Measurements from ENCODE around the gene MEGF6. TPM values are rescaled to one million over a fixed set of nuclear protein-coding genes. Genes with fewer than 3 reads are reported as not detected.

Gene MEGF6
- total RNA-seq, 1 experiment from 2014 or later = 32.4 TPM

DNA sequence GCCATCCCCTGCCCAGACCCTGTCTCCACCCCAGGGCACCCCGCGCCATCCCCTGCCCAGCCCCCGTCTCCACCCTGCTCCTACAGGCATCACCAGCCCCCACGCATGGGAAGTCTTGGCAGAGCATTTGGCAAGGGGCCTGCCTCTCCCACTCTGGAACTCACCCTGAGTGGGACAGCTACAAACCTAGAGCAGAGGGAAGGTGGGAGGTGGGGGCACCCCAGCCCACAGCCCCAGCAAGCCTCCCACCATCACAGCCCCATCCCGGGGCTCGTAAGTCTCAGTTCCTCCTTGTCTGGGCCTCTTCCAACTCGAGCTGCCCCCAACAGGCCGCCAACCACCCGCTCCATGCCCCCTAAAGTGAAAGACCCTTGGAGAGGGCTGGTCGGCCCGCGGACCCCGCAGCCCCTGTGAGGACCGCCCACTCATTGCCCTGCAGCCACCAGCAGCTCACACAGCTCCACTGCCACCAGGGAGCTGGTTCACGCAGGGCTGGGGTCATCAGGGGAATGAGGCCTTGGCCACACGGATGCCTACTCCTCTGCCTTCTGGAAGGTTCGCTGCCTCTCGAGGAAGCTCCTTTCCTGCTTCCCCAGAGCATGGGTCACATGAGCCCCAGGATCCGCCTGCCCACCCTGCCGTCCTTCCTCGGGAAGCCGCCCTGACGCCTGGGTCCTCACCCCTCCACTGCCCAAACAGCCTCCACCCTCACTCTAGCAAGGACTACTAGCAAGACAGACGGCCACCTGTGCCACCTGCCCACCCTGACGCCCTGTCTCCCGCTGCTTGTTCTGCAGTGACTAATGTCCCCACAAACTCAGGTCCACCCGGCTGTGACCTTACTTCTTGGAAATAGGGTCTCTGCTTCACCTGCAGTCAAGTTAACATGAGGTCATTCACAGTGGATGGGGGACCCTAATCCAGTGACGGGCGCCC, 14.4 kb downstream of the MEGF6 start:
- no peaks in the 10 kb centered on the region for H3K4me1 Mint-ChIP-seq (ENCODE audit: low read depth, unreplicated experiment)
- no peak for DNase-seq
- no peaks in the 10 kb centered on the region for H3K9me3 Mint-ChIP-seq (ENCODE audit: low read depth, unreplicated experiment)
- CTCF ChIA-PET = no interaction called here
- no peaks in the 10 kb centered on the region for H3K27me3 Mint-ChIP-seq (ENCODE audit: unreplicated experiment)
- H3K36me3 Mint-ChIP-seq (ENCODE audit: insufficient read depth, unreplicated experiment) = peaks cover 19% of the 10 kb centered on the region
- BruUV-seq (replicated peaks) = no TSS peak
- TF ChIP-seq, protein P1, sequence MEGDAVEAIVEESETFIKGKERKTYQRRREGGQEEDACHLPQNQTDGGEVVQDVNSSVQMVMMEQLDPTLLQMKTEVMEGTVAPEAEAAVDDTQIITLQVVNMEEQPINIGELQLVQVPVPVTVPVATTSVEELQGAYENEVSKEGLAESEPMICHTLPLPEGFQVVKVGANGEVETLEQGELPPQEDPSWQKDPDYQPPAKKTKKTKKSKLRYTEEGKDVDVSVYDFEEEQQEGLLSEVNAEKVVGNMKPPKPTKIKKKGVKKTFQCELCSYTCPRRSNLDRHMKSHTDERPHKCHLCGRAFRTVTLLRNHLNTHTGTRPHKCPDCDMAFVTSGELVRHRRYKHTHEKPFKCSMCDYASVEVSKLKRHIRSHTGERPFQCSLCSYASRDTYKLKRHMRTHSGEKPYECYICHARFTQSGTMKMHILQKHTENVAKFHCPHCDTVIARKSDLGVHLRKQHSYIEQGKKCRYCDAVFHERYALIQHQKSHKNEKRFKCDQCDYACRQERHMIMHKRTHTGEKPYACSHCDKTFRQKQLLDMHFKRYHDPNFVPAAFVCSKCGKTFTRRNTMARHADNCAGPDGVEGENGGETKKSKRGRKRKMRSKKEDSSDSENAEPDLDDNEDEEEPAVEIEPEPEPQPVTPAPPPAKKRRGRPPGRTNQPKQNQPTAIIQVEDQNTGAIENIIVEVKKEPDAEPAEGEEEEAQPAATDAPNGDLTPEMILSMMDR (IDR thresholded peaks at IDR 0.05; ENCODE audit: unreplicated experiment) = no peak
- no peak overlapping the region for H3K4me3 Mint-ChIP-seq (ENCODE audit: low read depth, unreplicated experiment)
- intact Hi-C loops (cut with micrococcal nuclease; ENCODE audit: unreplicated experiment) = no loop called here
- no peak overlapping the region for H3K27ac Mint-ChIP-seq (ENCODE audit: unreplicated experiment)

DNA sequence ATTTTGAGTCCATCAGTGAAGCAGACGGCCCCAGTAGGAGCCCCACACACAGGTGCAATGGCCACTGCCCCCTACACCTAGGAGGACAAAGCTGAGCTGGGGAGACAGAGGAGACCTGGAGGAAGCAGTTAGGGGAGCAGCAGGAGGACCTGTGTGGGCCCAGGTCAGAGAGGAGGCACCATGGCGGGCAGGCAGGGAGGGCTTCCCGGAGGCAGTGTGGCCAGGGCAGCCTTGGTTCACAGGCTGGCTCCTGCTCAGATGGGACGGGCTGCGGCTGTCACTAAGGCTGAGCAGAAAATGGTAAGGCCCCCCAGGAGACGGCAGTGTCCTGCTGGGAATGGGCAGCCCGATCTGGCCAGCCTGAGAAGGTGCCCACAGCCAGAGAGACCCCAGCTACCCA, 15.4 kb downstream of the MEGF6 start:
- no peak overlapping the region for H3K4me3 Mint-ChIP-seq (ENCODE audit: low read depth, unreplicated experiment)
- intact Hi-C loops (cut with micrococcal nuclease; ENCODE audit: unreplicated experiment) = no loop called here
- CTCF ChIA-PET = no interaction called here
- H3K27me3 Mint-ChIP-seq (ENCODE audit: unreplicated experiment) = no peaks in the 10 kb centered on the region
- H3K27ac Mint-ChIP-seq (ENCODE audit: unreplicated experiment) = no peak overlapping the region
- no peaks in the 10 kb centered on the region for H3K9me3 Mint-ChIP-seq (ENCODE audit: low read depth, unreplicated experiment)
- BruUV-seq (replicated peaks) = no TSS peak
- TF ChIP-seq, protein P1 (IDR thresholded peaks at IDR 0.05; ENCODE audit: unreplicated experiment) = no peak
- peaks cover 19% of the 10 kb centered on the region for H3K36me3 Mint-ChIP-seq (ENCODE audit: insufficient read depth, unreplicated experiment)
- H3K4me1 Mint-ChIP-seq (ENCODE audit: low read depth, unreplicated experiment) = no peaks in the 10 kb centered on the region
- DNase-seq = no peak

DNA sequence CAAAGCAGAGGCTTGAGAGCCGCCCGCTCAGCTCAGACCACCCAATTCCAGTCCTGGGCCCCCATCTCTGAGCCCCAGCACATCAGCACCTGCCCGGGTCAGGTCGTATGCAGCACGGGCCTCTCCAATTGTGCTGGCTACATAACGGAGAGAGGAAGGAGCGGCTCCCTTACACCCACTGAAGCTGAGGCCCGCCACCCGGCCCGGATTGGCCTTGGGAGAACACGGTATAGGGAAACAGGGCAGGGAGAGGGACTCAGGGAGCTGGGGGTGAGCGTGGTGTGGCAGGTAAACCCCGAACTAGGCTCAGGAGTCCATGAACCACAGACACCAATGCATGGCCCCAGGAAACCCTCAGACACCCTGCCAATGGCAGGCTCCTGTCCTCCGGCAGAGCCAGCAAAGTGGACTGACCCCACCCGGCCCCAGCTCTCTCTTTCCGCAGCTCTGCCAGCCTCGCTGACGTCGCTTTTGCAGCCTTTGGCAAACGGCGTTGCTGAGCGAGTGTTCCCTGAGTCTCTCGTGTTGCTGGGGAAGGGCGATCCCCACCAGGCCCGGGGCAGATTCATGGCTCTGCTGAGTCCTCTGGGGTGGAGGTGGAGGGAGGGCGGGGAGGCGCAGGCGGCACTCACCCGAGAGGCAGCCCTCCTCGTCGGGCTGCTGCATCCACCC, 16.5 kb downstream of the MEGF6 start:
- Mint-ChIP-seq H3K4me1 (ENCODE audit: low read depth, unreplicated experiment) (no peaks in the 10 kb centered on the region), H3K27ac (ENCODE audit: unreplicated experiment) (no peak overlapping the region), H3K9me3 (ENCODE audit: low read depth, unreplicated experiment) (no peaks in the 10 kb centered on the region), H3K27me3 (ENCODE audit: unreplicated experiment) (no peaks in the 10 kb centered on the region), H3K4me3 (ENCODE audit: low read depth, unreplicated experiment) (no peak overlapping the region), H3K36me3 (ENCODE audit: insufficient read depth, unreplicated experiment) (peaks cover 20% of the 10 kb centered on the region)
- intact Hi-C loops (cut with micrococcal nuclease; ENCODE audit: unreplicated experiment) = no loop called here
- no peak for DNase-seq
- no TSS peak for BruUV-seq (replicated peaks)
- TF ChIP-seq, protein P1 (IDR thresholded peaks at IDR 0.05; ENCODE audit: unreplicated experiment) = no peak
- CTCF ChIA-PET = no interaction called here

DNA sequence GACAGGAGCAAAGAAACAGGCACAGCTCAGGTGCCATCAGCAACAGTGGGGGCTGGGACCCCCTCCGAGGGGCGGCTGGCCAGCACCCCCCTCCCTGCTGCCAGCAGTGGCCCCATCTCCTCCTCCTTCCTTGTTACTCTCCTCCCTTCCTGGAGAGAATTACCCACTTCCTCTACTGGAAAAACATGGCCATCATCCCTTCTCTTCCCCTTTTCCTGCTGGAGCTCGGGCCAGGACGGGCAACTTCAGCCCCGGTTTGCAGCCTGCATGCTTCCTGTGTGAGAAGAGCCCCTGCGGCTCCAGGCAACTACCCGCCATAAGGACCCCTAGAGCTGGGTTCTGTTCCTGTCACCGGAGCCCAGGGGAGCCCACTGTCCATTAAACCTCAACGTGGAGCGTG, 17.6 kb downstream of the MEGF6 start:
- H3K4me1 Mint-ChIP-seq (ENCODE audit: low read depth, unreplicated experiment) = peaks cover 6% of the 10 kb centered on the region
- H3K4me3 Mint-ChIP-seq (ENCODE audit: low read depth, unreplicated experiment) = no peak overlapping the region
- no TSS peak for BruUV-seq (replicated peaks)
- H3K27ac Mint-ChIP-seq (ENCODE audit: unreplicated experiment) = no peak overlapping the region
- CTCF ChIA-PET = no interaction called here
- intact Hi-C loops (cut with micrococcal nuclease; ENCODE audit: unreplicated experiment) = no loop called here
- no peaks in the 10 kb centered on the region for H3K27me3 Mint-ChIP-seq (ENCODE audit: unreplicated experiment)
- DNase-seq = no peak
- H3K9me3 Mint-ChIP-seq (ENCODE audit: low read depth, unreplicated experiment) = no peaks in the 10 kb centered on the region
- TF ChIP-seq, protein P1 (IDR thresholded peaks at IDR 0.05; ENCODE audit: unreplicated experiment) = no peak
- H3K36me3 Mint-ChIP-seq (ENCODE audit: insufficient read depth, unreplicated experiment) = peaks cover 23% of the 10 kb centered on the region

Measured in Calu3 (cell line).